Suprapubic skin (tissue), 4 donors: ENCODE measurements around the gene CPHXL2. TPM values are rescaled to one million over a fixed set of nuclear protein-coding genes. Genes with fewer than 3 reads are reported as not detected.

Experiments used
- DNase-seq, 2 donors: peaks; one replicate each; pipeline ENCODE4 v3.0.0-alpha.2; 2019; ENCODE audit warnings: low spot score in 2 of 2
- H3K27ac ChIP-seq: fragments of 200-600 bp; sonication (generic); one replicate; pipeline ENCODE4 v1.5.1; 2019
- H3K27me3 ChIP-seq: fragments of 200-600 bp; sonication (generic); one replicate; pipeline ENCODE4 v1.5.1; 2019
- H3K36me3 ChIP-seq: fragments of 200-600 bp; sonication (generic); one replicate; pipeline ENCODE4 v1.5.1; 2019
- H3K4me1 ChIP-seq: fragments of 200-600 bp; sonication (generic); one replicate; pipeline ENCODE4 v1.5.1; 2019
- H3K4me3 ChIP-seq: fragments of 200-600 bp; sonication (generic); one replicate; pipeline ENCODE4 v1.5.1; 2019; ENCODE audit warnings: mild to moderate bottlenecking
- H3K9me3 ChIP-seq: fragments of 200-600 bp; sonication (generic); one replicate; pipeline ENCODE4 v1.5.1; 2019
- EP300 ChIP-seq: sonication (generic); formaldehyde crosslinking; IDR thresholded peaks from one replicate; pipeline ENCODE4 v1.6.1; 2017; ENCODE audit warnings: antibody characterized with exemption
- POLR2A ChIP-seq, 2 donors: fragments of 450-650 bp; IDR thresholded peaks; one replicate each; pipeline ENCODE4 v1.6.1; 2017; ENCODE audit warnings: antibody characterized with exemption in 2 of 2, mild to moderate bottlenecking in 2 of 2, moderate library complexity in 2 of 2
- POLR2AphosphoS5 ChIP-seq, 3 donors: sonication (generic); formaldehyde crosslinking; IDR thresholded peaks; one replicate each; pipeline ENCODE4 v1.6.1; 2017; ENCODE audit warnings: antibody characterized with exemption in 3 of 3
- WGBS: methylation state at CpG from one replicate; pipeline ENCODE4 v1.1.5; 2018; 5-methylcytosine and 5-hydroxymethylcytosine counted together
- total RNA-seq, 4 donors: library from RNA; depleted of rRNA; stranded (reverse); fragments of >200 nt; gene quantifications; one replicate each; pipeline ENCODE4 v1.1.0, GENCODE V29; 2016
- TF ChIP-seq, protein P1 (sequence below), 2 donors: fragments of 200-600 bp in 1 of 2; fragments of 450-650 bp in 1 of 2; sonication (generic) in 1 of 2; IDR thresholded peaks; one replicate each; pipeline ENCODE4 v1.5.1; 2016 to 2019; ENCODE audit warnings: antibody characterized with exemption in 2 of 2, mild to moderate bottlenecking in 1 of 2, moderate library complexity in 1 of 2

The CPHXL2 gene
- total RNA-seq, 4 donors from 2014 or later, result not detected

DNA sequence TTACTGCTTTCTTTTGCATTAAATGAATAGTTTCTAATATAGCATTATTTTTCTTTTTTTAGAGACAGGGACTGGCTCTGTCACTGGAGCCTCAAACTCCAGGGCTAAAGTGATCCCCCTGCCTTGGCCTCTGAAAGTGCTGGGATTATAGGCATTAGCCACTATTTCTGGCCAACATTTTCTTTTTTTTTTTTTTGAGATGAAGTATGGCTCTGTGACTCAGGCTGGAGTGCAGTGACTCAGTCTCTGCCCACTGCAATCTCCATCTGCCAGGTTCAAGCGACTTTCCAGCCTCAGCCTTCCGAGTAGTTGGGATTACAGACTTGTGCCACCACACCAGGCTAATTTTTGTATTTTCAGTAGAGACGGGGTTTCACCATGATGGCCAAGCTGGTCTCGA lies 26.5 kb upstream of the CPHXL2 start:
- no peaks in the 10 kb centered on the region for H3K9me3 ChIP-seq
- no peak overlapping the region for H3K27ac ChIP-seq
- WGBS, result 91% methylated on average over 4 of the region's 4 CpGs
- TF ChIP-seq POLR2A (IDR thresholded peaks at IDR 0.05) (no peak), EP300 (no peak), POLR2AphosphoS5 (IDR thresholded peaks at IDR 0.05) (no peak)
- no peak for DNase-seq
- no peaks in the 10 kb centered on the region for H3K27me3 ChIP-seq
- H3K36me3 ChIP-seq, result no peaks in the 10 kb centered on the region
- no peaks in the 10 kb centered on the region for H3K4me1 ChIP-seq
- H3K4me3 ChIP-seq, result no peak overlapping the region

DNA sequence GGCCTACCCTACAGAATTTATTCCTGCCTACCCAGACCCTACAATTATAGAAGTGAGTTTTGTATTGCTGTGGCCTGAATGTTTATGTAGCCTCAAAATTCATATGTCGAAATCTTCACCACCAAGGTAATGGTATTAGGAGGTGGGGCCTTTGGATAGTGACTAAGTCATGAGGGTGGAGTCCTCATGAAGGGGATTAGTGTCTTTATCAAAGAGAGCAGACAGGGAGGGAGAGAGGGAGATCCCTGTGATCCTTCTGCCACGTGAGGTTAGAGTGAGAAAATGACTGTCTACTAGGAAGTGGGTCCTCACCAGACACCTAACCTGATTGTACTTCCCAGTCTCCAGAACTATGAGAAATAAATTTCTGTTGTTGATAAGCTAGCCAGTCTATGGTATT lies 25.4 kb upstream of the CPHXL2 start:
- 72% methylated on average over 2 of the region's 2 CpGs for WGBS
- Histone ChIP-seq H3K4me1 (no peaks in the 10 kb centered on the region), H3K27ac (no peak overlapping the region), H3K9me3 (no peaks in the 10 kb centered on the region), H3K27me3 (no peaks in the 10 kb centered on the region), H3K36me3 (no peaks in the 10 kb centered on the region), H3K4me3 (no peak overlapping the region)
- no peak for DNase-seq
- TF ChIP-seq POLR2AphosphoS5 (IDR thresholded peaks at IDR 0.05) (no peak), POLR2A (IDR thresholded peaks at IDR 0.05) (no peak), EP300 (no peak)
- TF ChIP-seq, protein P1, sequence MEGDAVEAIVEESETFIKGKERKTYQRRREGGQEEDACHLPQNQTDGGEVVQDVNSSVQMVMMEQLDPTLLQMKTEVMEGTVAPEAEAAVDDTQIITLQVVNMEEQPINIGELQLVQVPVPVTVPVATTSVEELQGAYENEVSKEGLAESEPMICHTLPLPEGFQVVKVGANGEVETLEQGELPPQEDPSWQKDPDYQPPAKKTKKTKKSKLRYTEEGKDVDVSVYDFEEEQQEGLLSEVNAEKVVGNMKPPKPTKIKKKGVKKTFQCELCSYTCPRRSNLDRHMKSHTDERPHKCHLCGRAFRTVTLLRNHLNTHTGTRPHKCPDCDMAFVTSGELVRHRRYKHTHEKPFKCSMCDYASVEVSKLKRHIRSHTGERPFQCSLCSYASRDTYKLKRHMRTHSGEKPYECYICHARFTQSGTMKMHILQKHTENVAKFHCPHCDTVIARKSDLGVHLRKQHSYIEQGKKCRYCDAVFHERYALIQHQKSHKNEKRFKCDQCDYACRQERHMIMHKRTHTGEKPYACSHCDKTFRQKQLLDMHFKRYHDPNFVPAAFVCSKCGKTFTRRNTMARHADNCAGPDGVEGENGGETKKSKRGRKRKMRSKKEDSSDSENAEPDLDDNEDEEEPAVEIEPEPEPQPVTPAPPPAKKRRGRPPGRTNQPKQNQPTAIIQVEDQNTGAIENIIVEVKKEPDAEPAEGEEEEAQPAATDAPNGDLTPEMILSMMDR (IDR thresholded peaks at IDR 0.05), result no peak

DNA sequence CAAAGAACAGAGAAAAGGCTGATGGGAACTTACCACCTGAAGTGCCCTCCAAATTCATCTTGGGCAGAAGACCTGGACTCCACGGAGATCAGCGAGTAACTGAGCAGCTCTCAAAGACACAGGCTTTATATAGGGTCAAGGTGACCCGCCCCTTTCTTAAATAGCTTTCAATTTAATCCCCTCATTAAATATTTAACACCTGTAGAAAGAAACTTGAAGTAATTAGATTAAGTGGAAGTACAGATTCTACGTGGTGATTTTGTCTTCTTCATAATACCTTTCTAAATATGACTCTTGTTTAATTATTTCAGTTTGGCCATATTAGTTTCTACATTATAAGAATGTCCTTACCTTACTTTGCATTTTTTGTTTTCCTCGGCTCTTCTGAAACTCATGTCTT lies 24.6 kb upstream of the CPHXL2 start, which contains the start of gene DUXB:
DUXB (minus strand) TSS at position 101 of the 400 bp plus-strand sequence; CDS start at position 58, 43 bp downstream.
- Histone ChIP-seq H3K4me3 (no peak within 1 kb of the TSS), H3K4me1 (no peaks in the 10 kb centered on the region), H3K27me3 (no peaks in the 10 kb centered on the region), H3K27ac (no peak within 1 kb of the TSS), H3K9me3 (no peaks in the 10 kb centered on the region), H3K36me3 (no peaks in the 10 kb centered on the region)
- no peak for DNase-seq
- TF ChIP-seq POLR2AphosphoS5 (IDR thresholded peaks at IDR 0.05), result no peak
- TF ChIP-seq EP300, result no peak
- TF ChIP-seq, protein P1 (IDR thresholded peaks at IDR 0.05), result no peak
- no peak for TF ChIP-seq POLR2A (IDR thresholded peaks at IDR 0.05)
- 92% methylated on average over 5 of the region's 5 CpGs for WGBS

DNA sequence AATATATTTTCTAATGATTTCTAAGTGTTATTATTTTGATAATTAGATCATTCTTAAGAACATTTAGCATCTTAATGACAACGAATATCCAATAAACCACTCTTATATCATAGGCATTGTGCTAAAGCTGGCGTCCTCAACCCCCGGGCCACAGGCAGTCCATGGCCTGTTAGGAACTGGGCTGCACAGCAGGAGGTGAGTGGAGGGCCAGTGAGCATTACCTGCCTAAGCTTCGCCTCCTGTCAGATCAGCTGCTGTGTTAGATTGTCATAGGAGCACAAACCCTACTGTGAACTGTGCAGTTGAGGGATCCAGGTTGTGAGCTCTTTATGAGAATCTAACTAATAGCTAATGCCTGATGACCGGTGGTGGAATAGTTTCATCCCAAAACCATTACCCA lies 20.8 kb upstream of the CPHXL2 start:
- TF ChIP-seq EP300 (no peak), POLR2AphosphoS5 (IDR thresholded peaks at IDR 0.05) (no peak), POLR2A (IDR thresholded peaks at IDR 0.05) (no peak)
- TF ChIP-seq, protein P1 (IDR thresholded peaks at IDR 0.05), result no peak
- no peaks in the 10 kb centered on the region for H3K4me1 ChIP-seq

DNA sequence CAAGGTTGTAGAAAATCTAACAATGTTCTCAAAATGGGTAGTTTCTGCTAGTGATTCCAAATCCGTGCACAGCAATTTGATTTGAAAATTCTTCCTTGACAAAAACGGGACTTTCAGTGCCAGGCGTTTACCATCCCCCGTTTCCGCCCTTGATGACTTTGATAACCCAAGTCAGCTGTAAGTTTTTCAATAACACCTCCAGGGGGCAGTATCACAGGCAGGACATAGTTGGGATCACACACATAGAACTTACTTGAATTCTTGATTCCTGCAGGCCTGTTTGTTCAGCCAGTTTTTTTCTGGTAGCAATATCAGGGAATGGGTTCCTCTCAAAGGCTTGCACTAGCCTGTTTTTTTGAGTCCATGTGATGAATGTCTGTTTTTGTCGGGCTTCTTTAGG lies 18.9 kb upstream of the CPHXL2 start:
- 81% methylated on average over 6 of the region's 6 CpGs for WGBS

More for the DNA sequence above, 20.8 kb upstream of the CPHXL2 start:
- 95% methylated on average over 5 of the region's 5 CpGs for WGBS
- no peak for DNase-seq
- Histone ChIP-seq H3K4me3 (no peak overlapping the region), H3K27me3 (no peaks in the 10 kb centered on the region), H3K9me3 (no peaks in the 10 kb centered on the region), H3K36me3 (no peaks in the 10 kb centered on the region), H3K27ac (no peak overlapping the region)

More for the DNA sequence above, 18.9 kb upstream of the CPHXL2 start:
- no peaks in the 10 kb centered on the region for H3K4me1 ChIP-seq
- TF ChIP-seq POLR2A (IDR thresholded peaks at IDR 0.05), result no peak
- no peak for TF ChIP-seq POLR2AphosphoS5 (IDR thresholded peaks at IDR 0.05)
- TF ChIP-seq, protein P1 (IDR thresholded peaks at IDR 0.05), result no peak
- no peak for TF ChIP-seq EP300
- H3K27ac ChIP-seq, result no peak overlapping the region
- no peaks in the 10 kb centered on the region for H3K27me3 ChIP-seq
- no peak overlapping the region for H3K4me3 ChIP-seq
- no peak for DNase-seq
- H3K36me3 ChIP-seq, result no peaks in the 10 kb centered on the region
- H3K9me3 ChIP-seq, result no peaks in the 10 kb centered on the region
